HG03432 (cell line): ENCODE results near the gene EGR2.
"Not testable (repeated sequence)": the region's sequence is repeated elsewhere in the genome, so short reads cannot be mapped to it uniquely, and the experiment has no call there.

Experiments used
- ATAC-seq: cut with Tn5 transposase; IDR thresholded peaks from one replicate; pipeline ENCODE4 v1.9.1; 2021; ENCODE audit warnings: mild to moderate bottlenecking, moderate library complexity; ENCODE audit not compliant: unreplicated experiment

The EGR2 gene

DNA sequence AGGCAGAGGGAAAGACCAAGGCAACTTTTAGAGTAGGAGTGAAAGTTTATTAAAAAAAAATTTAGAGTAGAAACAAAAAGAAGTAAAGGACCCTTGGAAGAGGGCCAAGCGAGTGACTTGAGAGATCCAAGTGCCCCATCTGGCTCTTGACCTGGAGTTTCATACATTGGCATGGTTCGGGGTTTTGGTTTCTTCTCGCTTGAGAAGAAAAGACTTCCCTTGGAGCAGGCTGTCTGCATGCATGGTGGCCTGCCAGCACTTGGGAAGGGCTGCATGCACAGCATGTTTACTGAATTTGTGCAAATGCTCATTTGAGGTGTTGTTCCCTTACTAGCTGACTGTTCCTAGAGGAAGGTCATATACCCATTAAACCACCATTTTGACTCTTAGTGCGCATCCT is 20.4 kb downstream of the EGR2 start:
- no peak for ATAC-seq

DNA sequence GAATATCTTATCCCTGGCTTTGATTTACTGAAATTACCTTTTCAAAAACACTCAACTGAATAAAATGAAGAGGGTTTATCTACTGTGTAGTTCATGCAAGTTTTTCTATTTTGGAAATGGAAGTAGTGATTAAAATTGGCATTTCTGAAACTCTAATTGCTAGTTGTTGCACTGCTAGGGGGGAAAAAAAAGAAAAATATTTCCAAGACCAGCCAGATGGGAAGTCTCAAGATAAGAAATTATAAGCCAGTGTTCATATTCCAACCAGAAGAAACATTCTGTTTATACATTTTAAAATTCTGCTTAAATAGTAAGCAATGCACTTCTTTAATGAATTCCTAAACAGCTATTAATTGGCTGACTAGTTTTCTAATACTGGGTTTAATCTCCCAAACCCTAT is 21.1 kb downstream of the EGR2 start:
- no peak for ATAC-seq

DNA sequence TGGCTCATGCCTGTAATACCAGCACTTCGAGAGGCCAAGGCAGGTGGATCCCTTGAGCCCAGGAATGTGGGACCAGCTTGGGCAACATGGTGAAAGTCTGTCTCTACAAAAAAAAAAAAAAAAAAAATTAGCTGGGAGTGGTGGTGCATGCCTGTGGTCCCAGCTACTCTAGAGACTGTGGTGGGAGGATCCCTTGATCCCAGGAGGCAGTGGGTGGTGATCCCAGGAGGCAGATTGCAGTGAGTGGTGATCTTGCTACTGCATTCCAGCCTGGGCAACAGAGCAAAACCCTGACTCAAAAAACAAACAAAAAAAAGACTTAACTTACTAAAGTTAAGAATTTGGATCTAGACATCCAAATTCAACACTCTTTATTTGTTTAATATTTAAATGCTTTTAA is 21.9 kb downstream of the EGR2 start:
- ATAC-seq, result no peak

DNA sequence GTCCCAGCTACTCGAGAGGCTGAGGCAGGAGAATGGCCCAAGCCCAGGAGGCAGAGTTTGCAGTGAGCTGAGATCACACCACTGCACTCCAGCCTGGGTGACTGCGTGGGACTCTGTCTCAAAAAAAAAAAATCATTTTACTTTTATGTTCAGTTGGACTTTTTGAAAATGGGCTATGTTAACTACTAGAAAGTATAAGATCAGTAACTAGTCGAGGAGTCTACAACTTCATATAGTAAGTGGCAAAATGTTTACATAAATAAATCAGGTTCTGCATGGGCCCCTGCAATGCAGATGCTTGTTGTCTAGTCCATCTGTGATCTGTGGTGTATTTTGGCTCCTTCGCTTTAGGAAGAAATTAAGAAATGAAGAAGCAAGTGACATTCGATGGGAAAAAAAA is 23.9 kb downstream of the EGR2 start:
- ATAC-seq, result no peak

DNA sequence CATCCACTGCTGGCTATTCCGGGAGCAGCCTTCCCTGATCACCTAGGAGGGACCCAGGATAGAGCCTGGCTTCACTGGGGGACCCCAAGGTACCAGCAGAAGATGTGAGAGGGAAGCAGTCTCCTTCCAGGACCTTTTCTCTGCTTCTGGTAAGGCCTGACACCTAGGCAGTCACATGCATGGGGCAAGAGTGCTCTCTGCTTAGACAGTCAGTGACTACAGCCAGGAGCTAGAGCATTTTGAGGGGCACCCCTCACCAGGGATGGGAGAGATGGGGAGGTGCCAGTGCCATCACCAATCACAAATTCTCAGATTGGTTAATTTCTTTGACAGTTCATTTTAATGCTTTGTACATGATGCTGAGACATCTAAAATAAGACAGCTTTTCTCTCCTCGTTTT is 25.6 kb downstream of the EGR2 start:
- no peak for ATAC-seq

DNA sequence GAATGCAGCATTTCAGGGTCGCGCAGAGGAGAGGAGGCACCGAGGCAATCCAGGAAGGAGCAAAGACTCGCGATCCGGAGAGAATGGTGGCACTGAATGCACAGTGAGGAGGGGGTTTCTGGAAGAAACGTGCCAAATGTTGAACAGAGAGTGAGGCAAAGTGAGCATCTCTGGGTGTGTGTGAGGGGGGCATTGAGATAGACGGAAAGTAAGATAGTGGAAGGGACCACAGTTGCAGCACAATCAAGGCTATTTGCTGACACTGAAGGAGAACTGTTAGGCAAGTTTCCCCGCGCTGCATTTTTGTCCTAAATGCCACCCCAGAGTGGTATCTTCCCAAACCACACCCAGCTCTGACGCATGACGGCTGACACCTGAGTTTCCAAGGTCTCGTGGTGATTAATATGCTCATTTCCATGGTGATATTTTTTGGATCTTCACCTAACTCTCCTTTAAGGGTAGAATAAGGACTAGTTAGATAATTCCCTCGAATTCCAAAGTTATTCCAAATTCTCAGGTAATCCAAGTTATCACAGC is 26.1 kb downstream of the EGR2 start:
- no peak for ATAC-seq

DNA sequence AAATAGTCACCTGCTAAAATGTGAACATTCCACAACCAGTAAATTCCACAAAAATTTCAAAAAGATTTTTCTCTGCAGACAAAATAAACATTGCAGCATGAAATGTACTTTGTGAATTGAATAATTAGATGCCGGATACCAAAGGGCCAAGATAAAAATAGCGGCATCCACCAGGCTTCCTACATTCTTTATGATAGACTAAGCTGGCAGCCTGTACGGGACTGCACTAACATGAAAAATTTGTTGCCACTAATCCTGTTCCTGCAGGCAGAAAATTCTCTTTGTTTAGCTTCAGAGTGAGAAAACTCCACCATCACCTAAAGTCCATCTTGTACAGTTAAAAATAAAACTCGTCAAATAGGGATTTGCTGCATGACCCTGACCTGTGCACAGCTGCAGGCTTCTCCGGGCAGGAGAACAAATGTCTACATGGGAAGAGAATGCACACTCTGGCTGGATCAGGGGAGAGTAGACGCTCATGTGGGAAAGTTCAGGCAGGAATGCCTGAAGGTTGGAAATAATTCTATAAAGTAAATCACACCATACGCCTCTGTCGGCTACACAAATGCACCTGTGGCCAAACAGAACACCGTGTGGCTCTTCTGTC is 27.2 kb downstream of the EGR2 start:
- no peak for ATAC-seq

DNA sequence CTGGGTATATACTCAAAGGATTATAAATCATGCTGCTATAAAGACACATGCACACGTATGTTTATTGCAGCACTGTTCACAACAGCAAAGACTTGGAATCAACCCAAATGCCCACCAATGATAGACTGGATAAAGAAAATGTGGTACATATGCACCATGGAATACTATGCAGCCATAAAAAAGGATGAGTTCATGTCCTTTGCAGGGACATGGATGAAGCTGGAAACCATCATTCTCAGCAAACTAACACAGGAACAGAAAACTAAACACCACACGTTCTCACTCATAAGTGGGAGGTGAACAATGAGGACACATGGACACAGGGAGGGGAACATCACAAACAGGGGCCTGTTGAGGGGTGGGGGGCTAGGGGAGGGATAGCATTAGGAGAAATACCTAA is 27.9 kb downstream of the EGR2 start:
- not testable (repeated sequence) for ATAC-seq

DNA sequence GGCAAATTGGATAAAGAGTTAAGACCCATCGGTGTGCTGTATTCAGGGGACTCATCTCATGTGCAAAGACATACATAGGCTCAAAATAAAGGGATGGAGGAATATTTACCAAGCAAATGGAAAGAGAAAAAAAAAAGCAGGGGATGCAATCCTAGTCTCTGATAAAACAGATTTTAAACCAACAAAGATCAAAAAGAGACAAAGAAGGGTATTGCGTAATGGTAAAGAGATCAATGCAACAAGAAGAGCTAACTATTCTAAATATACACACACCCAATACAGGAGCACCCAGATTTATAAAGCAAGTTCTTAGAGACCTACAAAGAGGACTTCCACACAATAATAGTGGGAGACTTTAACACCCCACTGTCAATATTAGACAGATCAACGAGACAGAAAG is 31.6 kb downstream of the EGR2 start:
- ATAC-seq, result not testable (repeated sequence)

DNA sequence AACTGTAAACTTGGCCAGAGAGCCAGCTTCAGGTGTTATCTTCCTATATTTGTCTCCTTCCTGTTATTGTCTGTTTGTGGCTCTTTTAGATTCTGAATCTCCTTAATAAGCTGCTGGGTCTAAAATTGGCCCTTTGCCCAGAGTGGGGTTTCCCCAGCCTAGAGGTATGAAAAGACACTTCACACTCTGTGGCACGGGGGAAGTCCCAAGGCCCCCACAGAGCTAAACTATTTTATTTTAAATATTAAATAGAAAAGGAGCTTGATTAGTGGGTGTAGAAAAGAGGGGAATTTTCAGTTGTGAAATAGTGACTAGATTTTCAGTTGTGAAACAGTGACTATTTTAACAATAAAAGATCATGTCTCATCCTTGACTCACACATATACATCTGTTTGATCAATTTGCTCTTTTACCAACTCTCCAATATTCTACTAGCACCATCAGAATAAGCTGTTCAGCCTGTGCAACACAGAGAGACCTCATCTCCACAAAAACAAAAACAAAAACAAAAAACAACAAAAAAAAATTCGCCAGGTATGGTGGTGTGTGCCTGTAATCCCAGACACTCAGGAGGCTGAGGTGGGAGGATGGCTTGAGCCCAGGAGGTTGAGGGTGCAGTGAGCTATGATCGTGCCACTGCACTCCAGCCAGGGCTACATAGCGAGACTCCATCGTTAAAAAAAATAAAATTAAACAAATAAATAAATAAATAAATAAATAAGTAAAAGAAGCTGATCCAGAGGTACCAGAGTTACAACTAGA is 36.5 kb downstream of the EGR2 start:
- ATAC-seq, result peak; percentile 96

DNA sequence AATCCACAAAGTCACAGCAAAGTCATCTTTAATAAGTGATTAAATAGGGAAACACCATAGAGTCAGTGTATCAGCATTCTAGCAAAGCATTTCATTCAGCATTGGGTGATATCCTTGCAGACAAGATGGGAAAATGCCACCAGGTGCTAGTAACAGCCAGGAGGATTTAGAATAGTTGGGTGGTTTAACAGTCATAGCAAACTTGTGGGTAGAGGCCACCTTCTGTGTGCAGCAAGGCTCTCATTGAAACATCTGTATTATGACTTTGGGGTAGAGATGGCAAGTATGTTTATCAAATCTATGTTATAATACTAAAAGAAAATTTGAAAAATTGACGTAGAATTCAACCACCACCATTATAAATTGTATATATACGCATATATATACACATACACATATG is 38.0 kb downstream of the EGR2 start:
- ATAC-seq, result peak; percentile 55

DNA sequence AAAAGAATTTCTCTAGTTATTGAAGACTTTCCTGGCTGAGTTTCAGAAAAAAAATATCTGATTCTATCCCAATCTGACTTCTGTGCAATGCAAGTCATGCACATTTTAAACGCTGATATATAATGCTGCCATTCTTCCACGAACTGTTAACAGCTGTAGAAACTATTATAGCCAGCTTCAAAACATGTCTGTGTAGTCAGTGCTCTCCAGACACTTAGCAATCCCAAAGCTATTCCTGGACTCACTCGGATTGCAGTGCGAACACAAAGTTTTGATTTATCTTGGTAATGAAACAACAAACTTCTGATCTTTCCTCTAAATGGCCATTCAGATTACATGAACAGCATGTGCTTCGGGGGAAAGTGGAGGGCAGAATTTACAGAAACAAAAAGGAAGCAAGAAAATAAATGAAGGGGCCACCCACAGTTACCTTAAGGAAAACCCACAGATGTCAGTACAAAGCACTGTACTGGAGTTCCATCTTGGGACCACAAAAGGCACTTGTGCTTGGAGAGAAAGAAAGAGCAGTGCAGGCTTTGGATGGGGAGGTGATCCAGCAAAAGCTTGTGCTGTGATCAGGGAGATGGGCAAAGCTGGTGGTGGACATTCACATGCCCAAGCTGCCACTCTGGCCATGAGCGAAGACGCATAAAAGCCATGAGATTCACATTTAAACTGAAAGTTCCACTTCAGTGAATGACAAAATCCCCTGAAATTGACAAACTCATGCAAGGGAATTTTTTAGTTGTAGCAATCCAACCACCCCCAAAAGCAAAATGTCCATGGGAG is 43.8 kb downstream of the EGR2 start:
- peak; percentile 49 for ATAC-seq

DNA sequence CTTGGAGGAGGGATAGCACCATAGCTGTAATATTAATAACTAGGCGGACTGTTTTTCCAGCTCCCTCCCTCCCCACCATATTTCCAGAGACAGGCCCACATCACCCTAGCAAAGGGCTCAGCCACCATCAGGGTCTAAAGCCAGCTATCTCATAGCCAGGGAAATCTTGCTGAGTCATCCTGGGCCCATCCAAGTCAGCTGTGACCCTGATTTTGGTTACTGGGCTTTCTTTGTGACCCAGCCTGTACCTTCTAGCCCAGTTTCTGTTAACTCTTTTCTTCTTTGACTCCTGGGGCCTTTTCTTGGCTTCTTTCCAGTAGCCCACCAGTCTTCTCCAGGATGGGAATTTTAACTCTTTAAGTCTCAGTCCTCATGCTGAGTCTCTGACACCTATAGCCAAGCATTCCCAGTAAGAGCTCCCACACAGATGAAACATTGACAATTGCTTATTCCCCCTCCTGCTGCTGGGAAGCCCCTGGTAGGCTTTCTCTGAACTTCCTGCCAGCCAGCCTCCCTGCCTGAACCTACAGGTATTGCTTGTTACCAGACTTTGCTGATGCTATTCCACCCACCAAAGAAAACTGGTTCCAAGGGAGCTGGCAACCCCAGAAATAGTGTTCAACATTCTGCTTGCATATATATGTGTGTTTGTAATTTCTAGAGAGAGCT is 46.5 kb downstream of the EGR2 start:
- peak; percentile 68 for ATAC-seq

DNA sequence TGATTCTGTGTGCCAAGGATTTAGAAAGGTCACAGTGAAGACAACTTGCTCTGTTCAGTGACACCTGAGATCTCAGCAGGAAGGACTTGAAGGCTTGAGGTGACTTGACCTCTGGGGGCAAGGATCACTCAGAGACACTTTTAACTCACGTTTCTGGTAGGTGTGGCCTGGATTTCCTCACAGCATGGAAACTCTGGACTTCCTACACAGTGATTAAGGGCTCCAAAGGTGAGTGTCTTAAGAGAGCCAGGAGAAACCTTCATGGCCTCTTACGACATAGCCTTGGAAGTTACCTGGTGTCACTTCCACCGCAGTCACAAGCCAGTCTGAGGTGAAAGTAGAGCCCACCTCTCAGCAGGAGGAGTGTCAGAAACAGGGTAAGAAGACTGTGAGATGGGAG is 49.8 kb downstream of the EGR2 start:
- ATAC-seq, result no peak

DNA sequence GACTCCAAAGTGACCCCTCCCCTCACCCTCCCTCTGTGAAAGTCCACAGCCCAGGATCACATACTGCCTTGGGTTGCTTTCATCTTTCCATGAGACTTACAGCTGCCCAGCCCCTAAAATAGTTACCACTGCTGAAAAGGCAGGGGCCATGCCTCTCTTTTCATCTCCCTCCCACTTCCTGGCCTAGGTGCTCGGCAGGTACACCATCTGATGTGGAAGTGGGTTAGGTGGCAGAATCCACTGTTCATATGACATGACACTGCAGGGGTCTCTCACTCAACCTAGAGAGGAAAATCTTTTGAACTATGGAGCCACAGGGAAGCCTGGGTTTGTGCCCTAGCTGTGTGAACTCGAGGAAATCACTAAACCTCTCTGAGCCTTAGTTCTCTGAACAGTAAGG is 50.4 kb downstream of the EGR2 start:
- ATAC-seq, result no peak

DNA sequence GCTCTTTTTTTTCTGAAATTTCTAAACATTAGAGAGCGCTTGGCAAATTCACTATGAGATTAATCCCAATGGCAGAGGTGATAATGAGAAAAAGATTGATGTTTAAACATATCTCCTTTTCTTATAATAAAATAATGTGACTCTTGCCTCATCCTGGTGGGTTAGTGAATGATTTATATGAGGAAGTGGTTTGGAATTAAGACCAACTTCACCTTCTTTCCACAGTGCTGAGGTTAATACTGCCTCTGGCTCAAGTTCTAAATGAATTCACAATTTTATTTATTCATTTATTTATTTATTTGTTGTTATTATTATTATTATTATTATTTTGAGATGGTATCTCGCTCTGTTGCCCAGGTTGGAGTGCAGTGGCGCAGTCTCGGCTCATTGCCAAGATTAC is 52.2 kb downstream of the EGR2 start:
- ATAC-seq, result no peak

DNA sequence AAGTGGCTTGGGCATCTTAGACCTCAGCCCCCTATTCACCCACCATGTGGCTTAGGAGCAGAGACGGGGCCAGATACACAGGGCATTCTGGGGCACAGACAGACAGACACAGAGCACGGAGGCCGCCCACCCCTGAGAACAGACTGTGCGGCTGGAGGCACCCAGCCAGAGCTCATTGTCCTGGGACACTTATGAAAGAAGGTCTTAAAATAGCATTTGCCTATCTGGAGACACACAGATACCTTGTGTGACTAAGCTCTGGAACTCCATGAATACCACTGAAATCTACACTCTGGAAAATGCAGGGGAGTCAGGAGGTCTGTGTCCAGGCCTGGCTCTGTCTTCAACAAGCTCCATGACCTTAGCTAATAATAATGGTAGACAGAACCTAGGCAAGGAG is 53.0 kb downstream of the EGR2 start:
- ATAC-seq, result no peak
